Activated CD4-positive, alpha-beta T cell treated with anti-CD3 and anti-CD28 coated beads, Interleukin-2, amount 50 U/mL, for 48 hours (primary cell): Measurements from ENCODE around the gene TTLL9.

Experiments used
- DNase-seq, 2 experiments: peaks; one replicate each; pipeline ENCODE4 v3.0.0-alpha.2; 2020

TTLL9 gene

DNA sequence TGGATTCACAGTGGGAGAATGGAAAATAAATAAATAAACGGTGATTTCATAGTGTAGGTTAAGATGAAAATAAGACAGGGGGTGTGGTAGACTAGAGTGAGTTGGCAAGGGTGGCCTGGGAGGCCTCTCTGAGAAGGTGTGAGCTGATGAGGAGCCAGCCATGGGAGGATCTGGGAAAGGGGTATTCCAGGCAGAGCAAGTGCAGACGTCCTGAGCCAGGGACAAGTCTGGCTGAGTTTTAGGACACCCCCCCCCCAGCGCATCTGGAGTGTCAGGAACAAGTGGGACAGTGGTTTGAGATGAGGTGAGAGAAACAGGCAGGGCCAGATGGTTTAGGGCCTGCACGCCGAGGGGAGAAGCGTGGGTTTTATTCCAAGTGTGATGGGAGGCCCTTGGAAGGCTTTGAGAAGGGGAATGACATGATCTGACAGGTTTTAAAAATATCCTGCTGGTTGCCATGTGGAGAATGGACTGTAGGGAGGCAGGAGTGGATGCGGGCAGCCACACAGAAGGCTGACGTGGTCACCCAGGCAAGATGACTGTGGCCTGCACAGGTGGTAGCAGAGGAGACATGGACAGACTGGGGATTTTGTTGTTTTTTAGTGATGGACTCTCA, 118.7 kb downstream of the TTLL9 start:
- no peak for DNase-seq

- no peak for DNase-seq
Measured at GRCh38 chr20:31990641-31991338, 120.4 kb downstream of the TTLL9 start.

DNA sequence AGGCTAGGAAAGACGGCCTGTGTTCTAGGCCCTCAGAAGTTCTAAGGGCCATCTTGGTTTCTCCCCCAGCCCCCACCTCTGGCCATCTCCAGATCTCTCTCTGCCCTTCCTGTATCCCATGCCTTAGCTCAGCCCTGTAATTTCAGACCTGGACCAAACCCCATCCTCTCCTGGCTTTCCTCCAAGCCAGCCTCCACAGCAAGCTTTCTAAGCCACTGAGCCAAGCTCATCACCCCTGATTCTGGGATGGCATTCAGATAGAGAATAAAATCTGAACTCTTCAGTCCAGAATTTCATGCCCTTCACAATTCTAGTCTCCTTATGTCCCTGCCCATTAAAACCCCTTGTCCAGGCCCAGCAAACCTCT, 120.9 kb downstream of the TTLL9 start:
- no peak for DNase-seq

- DNase-seq = no peak
Measured at GRCh38 chr20:31992086-31992485, 121.7 kb downstream of the TTLL9 start.
